Measurements from ENCODE around the gene CPA1. TPM values are rescaled to one million over a fixed set of nuclear protein-coding genes. Genes with fewer than 3 reads are reported as not detected.

The CPA1 gene
- total and polyA plus RNA-seq, 10 of the 15 experiments (the other 5 are each of a cell fraction or from before 2014, with no cell fraction given), result 8.0 TPM; not detected in 9

GRCh38 chr7:130384371-130384801 is 4.1 kb downstream of the CPA1 start (continued):
- no peak for TF ChIP-seq CEBPZ (IDR thresholded peaks at IDR 0.05; ENCODE audit: low read depth, low read length)
- no peak for TF ChIP-seq TCF3 (IDR thresholded peaks at IDR 0.05; ENCODE audit: borderline replicate concordance, insufficient read depth, low read depth, low read length)
- no peak for TF ChIP-seq ZNF207 (IDR thresholded peaks at IDR 0.05; ENCODE audit: borderline replicate concordance)
- no peak for TF ChIP-seq FOS (IDR thresholded peaks at IDR 0.05; ENCODE audit: borderline replicate concordance, extremely low read depth, insufficient read length)
- no peak for TF ChIP-seq CHD4 (IDR thresholded peaks at IDR 0.05)
- no peak for TF ChIP-seq EGR1 (IDR thresholded peaks at IDR 0.05; ENCODE audit: borderline replicate concordance in 1 of 2, low read depth in 2 of 2, low read length in 2 of 2)
- TF ChIP-seq RELA (IDR thresholded peaks at IDR 0.05; ENCODE audit: borderline replicate concordance, partially characterized antibody), result no peak
- TF ChIP-seq BCLAF1 (IDR thresholded peaks at IDR 0.05), result no peak
- no peak for TF ChIP-seq YBX1 (IDR thresholded peaks at IDR 0.05)
